Thoracic aorta (tissue), 2 donors: ENCODE measurements around the gene DAAM1. TPM values are rescaled to one million over a fixed set of nuclear protein-coding genes. Genes with fewer than 3 reads are reported as not detected.

Source experiments
- ATAC-seq: fragments of 150-250 bp; one replicate; pipeline ENCODE4 v1.8.0; 2017; ENCODE audit warnings: low read depth; ENCODE audit not compliant: insufficient number of reproducible peaks, low FRiP score
- DNase-seq: peaks from one replicate; pipeline ENCODE4 v3.0.0-alpha.2; 2020; ENCODE audit warnings: low spot score
- H3K27ac ChIP-seq, 2 donors: fragments of 200-600 bp; sonication (generic); 1 replicate in 1 of 2; 2 replicates in 1 of 2; pipeline ENCODE4 v1.5.1; 2016; ENCODE audit warnings: mild to moderate bottlenecking in 2 of 2, moderate library complexity in 2 of 2
- H3K27me3 ChIP-seq: fragments of 200-600 bp; sonication (generic); replicated peaks from 2 replicates; pipeline ENCODE4 v1.6.0; 2016; ENCODE audit warnings: mild to moderate bottlenecking; ENCODE audit not compliant: insufficient read depth
- H3K36me3 ChIP-seq: fragments of 200-600 bp; sonication (generic); one replicate; pipeline ENCODE4 v1.5.1; 2016
- H3K4me1 ChIP-seq, 2 donors: fragments of 200-600 bp; sonication (generic); 1 replicate in 1 of 2; 2 replicates in 1 of 2; pipeline versions ENCODE4 v1.5.1 to v1.6.0; 2016; ENCODE audit warnings: low read depth in 2 of 2, mild to moderate bottlenecking in 1 of 2; ENCODE audit not compliant: control insufficient read depth in 1 of 2
- H3K4me3 ChIP-seq: fragments of 200-600 bp; sonication (generic); 2 replicates; pipeline ENCODE4 v1.5.1; 2016; ENCODE audit warnings: mild to moderate bottlenecking
- H3K9me3 ChIP-seq: fragments of 200-600 bp; sonication (generic); 2 replicates; pipeline ENCODE4 v1.5.1; 2016
- CTCF ChIP-seq: fragments of 200-600 bp; sonication (generic); IDR thresholded peaks from one replicate; pipeline ENCODE4 v1.5.1; 2019; ENCODE audit warnings: antibody characterized with exemption
- total RNA-seq, 2 donors: library from RNA; depleted of rRNA; stranded (reverse); fragments of >200 nt; gene quantifications; one replicate each; pipeline versions ENCODE4 v1.1.0 to v1.2.3, GENCODE V29; 2016

Gene DAAM1
- 10 to 100 TPM; 35.9 to 56.6 TPM for total RNA-seq

DNA sequence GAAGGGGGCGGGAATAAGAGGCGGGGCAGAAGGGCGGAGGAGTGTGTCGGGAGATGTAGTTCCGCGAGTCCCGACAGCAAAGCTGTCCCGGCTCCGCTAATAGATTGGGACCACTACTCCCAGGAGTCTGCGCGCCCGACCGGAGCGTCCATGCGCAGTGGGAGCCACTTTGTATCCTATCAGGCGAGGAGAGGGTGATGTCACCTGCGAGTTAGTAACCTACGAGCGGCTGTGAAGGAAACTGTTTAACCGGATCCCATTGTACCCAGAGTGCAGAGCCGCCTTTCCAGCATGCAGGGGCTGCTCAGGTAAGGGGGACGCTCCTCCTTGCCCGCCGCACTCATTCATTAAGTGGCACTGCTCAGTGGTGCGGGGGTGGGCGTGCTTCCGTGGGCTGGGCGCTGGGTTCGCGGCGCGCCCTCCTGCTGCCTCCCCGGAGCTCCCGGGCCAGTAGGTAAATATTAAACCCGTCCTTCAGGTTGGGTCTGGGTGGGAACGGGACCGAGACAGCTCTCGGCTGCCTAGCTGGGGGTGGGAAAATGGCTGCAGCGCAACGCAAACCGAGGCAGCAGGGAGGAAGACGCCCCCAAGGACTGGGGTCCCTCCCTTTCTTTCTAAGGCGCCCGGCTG is at the start of gene DAAM1:
Gene DAAM1 (plus strand): TSS at position 207 of the 630 bp plus-strand sequence. CDS start 74,811 bp downstream, outside the sequence.
- Histone ChIP-seq H3K27me3 (no peaks in the 10 kb centered on the region), H3K4me3 (peak within 1 kb of the TSS; percentile 95), H3K27ac (peak within 1 kb of the TSS; percentile 96), H3K36me3 (no peaks in the 10 kb centered on the region), H3K9me3 (no peaks in the 10 kb centered on the region), H3K4me1 (peaks cover 14 to 55% of the 10 kb centered on the region in 2 donors)
- ATAC-seq: peak; percentile 89
- DNase-seq: peak; percentile 94
- no peak for TF ChIP-seq CTCF

DNA sequence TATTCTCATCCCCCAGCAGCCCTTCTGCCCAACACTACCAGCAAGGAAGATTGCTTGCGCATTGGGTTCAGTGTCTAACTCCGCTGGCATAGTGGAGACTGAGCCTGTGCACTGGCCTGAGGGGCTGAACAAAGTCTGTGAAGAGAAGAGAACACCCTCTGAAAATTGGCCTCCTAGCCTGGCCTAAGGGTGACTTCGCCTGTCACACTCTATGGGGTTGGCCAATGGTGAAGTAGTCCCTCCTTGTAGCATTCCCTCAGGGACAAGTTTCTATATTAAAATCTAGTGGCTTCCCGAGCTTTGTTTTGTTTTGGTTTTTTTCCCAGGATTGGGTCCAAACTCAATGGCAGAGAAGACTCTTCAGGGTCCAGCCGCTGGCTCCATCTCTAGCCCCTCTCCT is 49.1 kb upstream of the DAAM1 start:
- H3K27ac ChIP-seq: no peak overlapping the region
- no peaks in the 10 kb centered on the region for H3K36me3 ChIP-seq
- H3K27me3 ChIP-seq: no peaks in the 10 kb centered on the region
- TF ChIP-seq CTCF: no peak
- DNase-seq: no peak
- H3K4me1 ChIP-seq: no peaks in the 10 kb centered on the region
- H3K9me3 ChIP-seq: no peaks in the 10 kb centered on the region
- no peak overlapping the region for H3K4me3 ChIP-seq
- no peak for ATAC-seq

DNA sequence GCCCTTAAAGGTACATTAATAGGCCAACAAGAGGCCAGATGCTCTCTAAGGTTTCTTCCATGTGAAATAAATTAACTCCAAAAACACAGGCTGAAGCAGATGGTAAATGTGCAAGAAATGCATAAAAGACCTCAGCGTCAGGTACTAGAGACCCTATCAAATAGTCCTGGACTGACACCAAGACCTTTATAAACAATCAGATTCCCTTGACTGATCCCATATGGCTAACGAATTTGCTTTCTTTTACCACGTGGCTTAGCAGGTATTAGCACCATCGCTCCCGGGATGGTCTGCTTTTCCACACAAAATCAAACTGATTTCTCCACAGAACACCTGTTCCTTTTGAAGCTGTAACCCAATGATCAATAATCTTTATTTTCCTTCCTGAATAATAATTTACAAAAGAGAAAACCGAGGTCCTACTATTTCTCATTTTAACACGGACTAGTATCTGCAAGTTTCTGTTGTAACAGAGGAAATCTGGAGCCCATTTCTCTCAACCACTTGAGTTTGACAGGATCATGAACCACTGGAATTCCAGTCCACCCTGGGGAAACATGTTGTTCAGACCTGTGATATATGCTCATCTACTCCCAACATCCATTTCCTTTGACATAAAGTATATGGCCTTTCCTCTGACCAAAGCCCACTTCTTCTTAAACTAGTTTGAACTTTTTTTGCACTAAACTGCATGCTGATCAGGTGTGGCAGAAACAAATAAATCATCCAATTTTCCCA is 48.2 kb upstream of the DAAM1 start:
- no peak for TF ChIP-seq CTCF
- H3K27me3 ChIP-seq: no peaks in the 10 kb centered on the region
- ATAC-seq: no peak
- no peaks in the 10 kb centered on the region for H3K9me3 ChIP-seq
- DNase-seq: no peak
- H3K36me3 ChIP-seq: no peaks in the 10 kb centered on the region
- no peak overlapping the region for H3K27ac ChIP-seq
- H3K4me1 ChIP-seq: no peaks in the 10 kb centered on the region
- no peak overlapping the region for H3K4me3 ChIP-seq

DNA sequence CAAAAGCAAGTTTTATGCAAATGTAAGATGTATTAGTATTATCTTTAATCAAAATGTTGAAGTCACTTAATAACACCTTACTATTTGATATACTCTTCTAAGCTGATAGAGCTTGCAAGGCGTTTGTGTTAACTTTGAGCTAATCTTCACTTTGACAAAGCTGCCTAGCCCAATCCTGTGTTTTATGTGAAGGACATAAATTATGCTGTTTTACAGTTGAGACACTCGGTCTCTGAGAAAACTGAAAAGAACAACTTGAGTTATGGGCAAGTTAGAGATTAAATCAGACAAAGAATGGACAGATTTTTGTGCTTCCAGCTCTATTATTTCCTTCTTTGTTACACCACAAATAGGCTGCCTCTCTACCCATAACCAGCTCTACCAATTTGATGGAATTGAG is 42.0 kb upstream of the DAAM1 start:
- no peaks in the 10 kb centered on the region for H3K4me1 ChIP-seq
- H3K9me3 ChIP-seq: no peaks in the 10 kb centered on the region
- TF ChIP-seq CTCF: no peak
- DNase-seq: no peak
- no peaks in the 10 kb centered on the region for H3K27me3 ChIP-seq
- H3K36me3 ChIP-seq: no peaks in the 10 kb centered on the region
- H3K4me3 ChIP-seq: no peak overlapping the region
- no peak for ATAC-seq
- H3K27ac ChIP-seq: no peak overlapping the region

DNA sequence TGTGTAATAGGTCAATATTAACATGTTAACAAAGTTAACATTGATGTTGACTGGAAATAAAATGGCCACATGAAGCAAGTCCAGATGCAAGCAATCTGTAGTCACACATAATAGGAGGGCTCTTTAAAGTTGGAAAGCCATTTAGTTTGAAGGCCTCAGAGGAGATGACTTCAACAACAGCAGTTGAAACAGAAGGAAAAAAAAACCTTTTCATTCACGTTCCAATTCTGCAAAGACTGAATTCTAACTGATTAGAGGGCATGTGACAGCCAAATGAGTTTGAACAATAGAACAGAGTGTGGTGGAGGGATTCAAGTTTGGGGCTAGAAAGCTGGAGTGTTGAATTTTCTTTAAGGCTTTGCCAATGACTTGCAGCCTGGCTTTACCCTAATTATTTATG is 41.5 kb upstream of the DAAM1 start:
- H3K27ac ChIP-seq: no peak overlapping the region
- H3K4me1 ChIP-seq: no peaks in the 10 kb centered on the region
- H3K4me3 ChIP-seq: no peak overlapping the region
- no peak for ATAC-seq
- no peaks in the 10 kb centered on the region for H3K27me3 ChIP-seq
- H3K9me3 ChIP-seq: no peaks in the 10 kb centered on the region
- DNase-seq: no peak
- no peak for TF ChIP-seq CTCF
- no peaks in the 10 kb centered on the region for H3K36me3 ChIP-seq
